Neural cell (in vitro differentiated cells): ENCODE results near the gene SCARB1. TPM values are rescaled to one million over a fixed set of nuclear protein-coding genes. Genes with fewer than 3 reads are reported as not detected.

Source experiments
- H2AFZ ChIP-seq: fragments of 200-600, 300-800 bp; sonication (generic), shearing (Covaris generic); 2 replicates; pipeline ENCODE4 v1.6.0; 2014; ENCODE audit warnings: low read depth, mild to moderate bottlenecking, antibody characterized with exemption, low read length, moderate library complexity
- H3F3A ChIP-seq: fragments of 200-600 bp; shearing (Covaris generic); 2 replicates; pipeline ENCODE4 v1.6.1; 2016; ENCODE audit warnings: mild to moderate bottlenecking, moderate library complexity, mixed read lengths, antibody characterized with exemption, low read length; ENCODE audit not compliant: insufficient read depth, poor library complexity, severe bottlenecking
- H3K27ac ChIP-seq: fragments of 200-600, 300-800 bp; sonication (generic), shearing (Covaris generic); 2 replicates; pipeline ENCODE4 v1.5.1; 2014; ENCODE audit warnings: mild to moderate bottlenecking, low read length, moderate library complexity
- H3K27me3 ChIP-seq: fragments of 300-800, 200-600 bp; sonication (generic), shearing (Covaris generic); 2 replicates; pipeline ENCODE4 v1.6.0; 2014; ENCODE audit warnings: mild to moderate bottlenecking, low read depth, low read length, moderate library complexity; ENCODE audit not compliant: insufficient read depth
- H3K36me3 ChIP-seq: fragments of 300-800, 200-600 bp; sonication (generic), shearing (Covaris generic); 2 replicates; pipeline ENCODE4 v1.5.1; 2014; ENCODE audit warnings: mild to moderate bottlenecking, antibody characterized with exemption, low read length, moderate library complexity; ENCODE audit not compliant: insufficient read depth
- H3K4me2 ChIP-seq: fragments of 300-800, 200-600 bp; sonication (generic), shearing (Covaris generic); 2 replicates; pipeline ENCODE4 v1.6.0; 2014; ENCODE audit warnings: mild to moderate bottlenecking, low read length
- H3K4me3 ChIP-seq: fragments of 300-800, 200-600 bp; sonication (generic), shearing (Covaris generic); 2 replicates; pipeline ENCODE4 v1.5.1; 2014; ENCODE audit warnings: mild to moderate bottlenecking, low read length, moderate library complexity
- H3K79me2 ChIP-seq: fragments of 200-600 bp; shearing (Covaris generic); replicated peaks from 2 replicates; pipeline ENCODE4 v1.6.0; 2014; ENCODE audit warnings: mild to moderate bottlenecking, low read length, moderate library complexity; ENCODE audit not compliant: insufficient read depth
- H3K9ac ChIP-seq: fragments of 300-800, 200-600 bp; sonication (generic), shearing (Covaris generic); 2 replicates; pipeline ENCODE4 v1.6.1; 2016; ENCODE audit warnings: mild to moderate bottlenecking, low read length, mixed read lengths
- H3K9me2 ChIP-seq: fragments of 200-600 bp; shearing (Covaris generic); 2 replicates; pipeline ENCODE4 v1.6.1; 2016; ENCODE audit warnings: mild to moderate bottlenecking, low read length, mixed read lengths; ENCODE audit not compliant: insufficient read depth
- H3K9me3 ChIP-seq: fragments of 200-600, 300-800 bp; sonication (generic), shearing (Covaris generic); 2 replicates; pipeline ENCODE4 v1.6.1; 2016; ENCODE audit warnings: mild to moderate bottlenecking, mixed run types, low read length, moderate library complexity, mixed read lengths
- H4K20me1 ChIP-seq: fragments of 200-600 bp; shearing (Covaris generic); 2 replicates; pipeline ENCODE4 v1.6.1; 2016; ENCODE audit warnings: mild to moderate bottlenecking, mixed run types; ENCODE audit not compliant: insufficient read depth
- EP300 ChIP-seq: fragments of 450-650 bp; conservative IDR thresholded peaks from 2 replicates; pipeline ENCODE4 v1.6.1; 2014; ENCODE audit warnings: antibody characterized with exemption, mild to moderate bottlenecking, moderate library complexity; ENCODE audit not compliant: poor library complexity, severe bottlenecking
- EZH2 ChIP-seq: fragments of 200-600, 300-800 bp; shearing (Covaris generic), sonication (generic); IDR thresholded peaks from 2 replicates; pipeline ENCODE4 v1.6.1; 2014; ENCODE audit warnings: antibody characterized with exemption, low read length, borderline replicate concordance, mild to moderate bottlenecking; ENCODE audit not compliant: insufficient read depth, poor library complexity, severe bottlenecking
- MXI1 ChIP-seq: fragments of 450-650 bp; conservative IDR thresholded peaks from 2 replicates; pipeline ENCODE4 v1.6.1; 2014; ENCODE audit warnings: antibody characterized with exemption, mild to moderate bottlenecking; ENCODE audit not compliant: poor library complexity, severe bottlenecking
- POLR2AphosphoS5 ChIP-seq: IDR thresholded peaks from 2 replicates; pipeline ENCODE4 v1.6.1; 2012
- RAD21 ChIP-seq: fragments of 450-650 bp; conservative IDR thresholded peaks from 2 replicates; pipeline ENCODE4 v1.6.1; 2014; ENCODE audit warnings: antibody characterized with exemption, mild to moderate bottlenecking, moderate library complexity
- SMC3 ChIP-seq: fragments of 450-650 bp; conservative IDR thresholded peaks from 2 replicates; pipeline ENCODE4 v1.6.1; 2014; ENCODE audit warnings: antibody characterized with exemption, mild to moderate bottlenecking, moderate library complexity; ENCODE audit not compliant: poor library complexity
- TAF1 ChIP-seq: IDR thresholded peaks from 2 replicates; pipeline ENCODE4 v1.6.1; 2012; ENCODE audit warnings: low read depth
- polyA plus RNA-seq: library from polyadenylated mRNA; depleted of rRNA; stranded (reverse); fragments of >200 nt; gene quantifications from 2 replicates; pipeline ENCODE4 v1.2.3, GENCODE V29; 2014
- TF ChIP-seq, protein P1 (sequence below): fragments of 450-650 bp; IDR thresholded peaks from 2 replicates; pipeline ENCODE4 v1.5.1; 2014; ENCODE audit warnings: antibody characterized with exemption, mild to moderate bottlenecking, moderate library complexity; ENCODE audit not compliant: poor library complexity, severe bottlenecking
- TF ChIP-seq, protein P2 (sequence below): IDR thresholded peaks from 2 replicates; pipeline ENCODE4 v1.6.1; 2012; ENCODE audit warnings: borderline replicate concordance

Gene SCARB1
- polyA plus RNA-seq, 1 donor from 2014 or later, result 5.8 TPM

DNA sequence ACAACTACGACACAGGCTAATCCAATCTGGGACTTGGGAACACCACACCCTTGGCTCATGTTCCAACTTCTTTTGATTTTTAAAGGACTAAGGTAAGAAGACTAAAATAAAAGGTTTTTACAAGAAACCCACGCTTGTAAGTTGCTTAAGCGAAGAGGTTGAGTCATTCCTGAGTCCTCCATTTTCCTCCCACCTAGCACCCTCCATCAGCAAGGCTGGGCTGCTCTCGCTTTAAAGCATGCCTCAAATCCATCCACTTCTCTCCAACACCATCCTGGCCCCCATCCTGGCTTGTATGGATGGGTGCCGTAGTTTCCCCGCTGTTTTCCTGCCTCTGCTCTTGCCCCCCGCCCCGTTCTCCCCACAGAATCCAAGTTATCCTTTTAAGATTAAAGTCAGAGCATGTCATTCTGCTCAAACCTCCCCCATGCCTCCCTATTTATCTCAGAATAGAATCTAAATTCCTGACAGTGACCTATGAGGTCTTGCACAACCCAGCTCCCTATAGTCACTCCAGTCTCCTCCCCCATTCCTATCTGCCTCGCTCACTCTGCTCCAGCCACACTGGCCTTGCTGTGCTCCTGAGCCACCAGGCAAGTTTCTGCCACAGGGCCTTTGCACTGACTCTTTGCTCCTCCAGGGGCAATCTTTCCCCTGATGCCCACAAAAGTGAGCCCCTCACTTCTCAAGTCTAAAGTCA is 34.5 kb downstream of the SCARB1 start:
- TF ChIP-seq SMC3 (no peak), POLR2AphosphoS5 (no peak), MXI1 (no peak), EZH2 (no peak), TAF1 (no peak), EP300 (no peak), RAD21 (no peak)
- TF ChIP-seq, protein P1, sequence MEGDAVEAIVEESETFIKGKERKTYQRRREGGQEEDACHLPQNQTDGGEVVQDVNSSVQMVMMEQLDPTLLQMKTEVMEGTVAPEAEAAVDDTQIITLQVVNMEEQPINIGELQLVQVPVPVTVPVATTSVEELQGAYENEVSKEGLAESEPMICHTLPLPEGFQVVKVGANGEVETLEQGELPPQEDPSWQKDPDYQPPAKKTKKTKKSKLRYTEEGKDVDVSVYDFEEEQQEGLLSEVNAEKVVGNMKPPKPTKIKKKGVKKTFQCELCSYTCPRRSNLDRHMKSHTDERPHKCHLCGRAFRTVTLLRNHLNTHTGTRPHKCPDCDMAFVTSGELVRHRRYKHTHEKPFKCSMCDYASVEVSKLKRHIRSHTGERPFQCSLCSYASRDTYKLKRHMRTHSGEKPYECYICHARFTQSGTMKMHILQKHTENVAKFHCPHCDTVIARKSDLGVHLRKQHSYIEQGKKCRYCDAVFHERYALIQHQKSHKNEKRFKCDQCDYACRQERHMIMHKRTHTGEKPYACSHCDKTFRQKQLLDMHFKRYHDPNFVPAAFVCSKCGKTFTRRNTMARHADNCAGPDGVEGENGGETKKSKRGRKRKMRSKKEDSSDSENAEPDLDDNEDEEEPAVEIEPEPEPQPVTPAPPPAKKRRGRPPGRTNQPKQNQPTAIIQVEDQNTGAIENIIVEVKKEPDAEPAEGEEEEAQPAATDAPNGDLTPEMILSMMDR, result no peak
- TF ChIP-seq, protein P2, sequence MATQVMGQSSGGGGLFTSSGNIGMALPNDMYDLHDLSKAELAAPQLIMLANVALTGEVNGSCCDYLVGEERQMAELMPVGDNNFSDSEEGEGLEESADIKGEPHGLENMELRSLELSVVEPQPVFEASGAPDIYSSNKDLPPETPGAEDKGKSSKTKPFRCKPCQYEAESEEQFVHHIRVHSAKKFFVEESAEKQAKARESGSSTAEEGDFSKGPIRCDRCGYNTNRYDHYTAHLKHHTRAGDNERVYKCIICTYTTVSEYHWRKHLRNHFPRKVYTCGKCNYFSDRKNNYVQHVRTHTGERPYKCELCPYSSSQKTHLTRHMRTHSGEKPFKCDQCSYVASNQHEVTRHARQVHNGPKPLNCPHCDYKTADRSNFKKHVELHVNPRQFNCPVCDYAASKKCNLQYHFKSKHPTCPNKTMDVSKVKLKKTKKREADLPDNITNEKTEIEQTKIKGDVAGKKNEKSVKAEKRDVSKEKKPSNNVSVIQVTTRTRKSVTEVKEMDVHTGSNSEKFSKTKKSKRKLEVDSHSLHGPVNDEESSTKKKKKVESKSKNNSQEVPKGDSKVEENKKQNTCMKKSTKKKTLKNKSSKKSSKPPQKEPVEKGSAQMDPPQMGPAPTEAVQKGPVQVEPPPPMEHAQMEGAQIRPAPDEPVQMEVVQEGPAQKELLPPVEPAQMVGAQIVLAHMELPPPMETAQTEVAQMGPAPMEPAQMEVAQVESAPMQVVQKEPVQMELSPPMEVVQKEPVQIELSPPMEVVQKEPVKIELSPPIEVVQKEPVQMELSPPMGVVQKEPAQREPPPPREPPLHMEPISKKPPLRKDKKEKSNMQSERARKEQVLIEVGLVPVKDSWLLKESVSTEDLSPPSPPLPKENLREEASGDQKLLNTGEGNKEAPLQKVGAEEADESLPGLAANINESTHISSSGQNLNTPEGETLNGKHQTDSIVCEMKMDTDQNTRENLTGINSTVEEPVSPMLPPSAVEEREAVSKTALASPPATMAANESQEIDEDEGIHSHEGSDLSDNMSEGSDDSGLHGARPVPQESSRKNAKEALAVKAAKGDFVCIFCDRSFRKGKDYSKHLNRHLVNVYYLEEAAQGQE, result no peak
- Histone ChIP-seq H3K27ac (no peak overlapping the region), H3K9ac (no peak overlapping the region)

DNA sequence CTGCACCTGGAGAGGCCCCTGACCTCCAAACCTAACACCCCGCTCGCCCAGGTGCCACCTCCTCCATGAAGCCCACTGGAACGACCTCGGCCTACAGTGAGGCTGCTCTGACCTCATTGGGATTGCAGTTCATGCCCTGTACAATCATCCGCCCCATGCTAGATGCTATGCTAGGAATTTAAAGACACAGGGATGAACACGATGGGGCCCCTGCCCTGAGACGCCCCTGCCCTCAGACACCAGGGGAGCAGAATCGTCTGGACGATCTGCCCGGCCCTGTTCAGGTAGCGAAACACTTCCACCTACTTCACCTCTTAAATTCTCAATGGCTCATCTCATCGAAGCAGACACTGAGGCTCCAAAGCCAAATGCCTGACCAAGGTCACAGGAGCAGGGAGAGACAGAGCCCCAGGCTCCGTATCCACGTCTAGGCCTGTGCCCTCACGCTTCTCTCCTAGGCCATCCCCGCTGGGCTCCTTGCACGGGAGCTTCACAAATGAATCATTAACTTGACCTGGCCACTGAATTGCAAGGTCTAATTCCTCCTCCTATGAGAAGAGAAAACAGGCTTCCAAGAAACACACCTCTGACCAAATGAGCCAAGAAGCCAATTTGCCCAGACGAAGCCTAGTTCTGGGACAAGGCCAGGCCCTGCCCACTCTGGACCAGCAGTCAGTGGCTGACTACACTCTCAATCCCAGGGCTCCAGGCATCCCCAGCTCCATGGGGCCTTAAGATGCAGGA is 35.2 kb downstream of the SCARB1 start:
- H3K9me3 ChIP-seq, result no peaks in the 10 kb centered on the region
- no peaks in the 10 kb centered on the region for H3K27me3 ChIP-seq
- H2AFZ ChIP-seq, result no peak overlapping the region
- no peaks in the 10 kb centered on the region for H3K9me2 ChIP-seq
- no peak overlapping the region for H3K27ac ChIP-seq
- no peaks in the 10 kb centered on the region for H3F3A ChIP-seq
- H3K9ac ChIP-seq, result no peak overlapping the region
- TF ChIP-seq, protein P1, result no peak
- TF ChIP-seq POLR2AphosphoS5 (no peak), EP300 (no peak), TAF1 (no peak), MXI1 (no peak), RAD21 (no peak), SMC3 (no peak), EZH2 (no peak)
- TF ChIP-seq, protein P2, result no peak
- H3K36me3 ChIP-seq, result no peaks in the 10 kb centered on the region
- no peaks in the 10 kb centered on the region for H4K20me1 ChIP-seq
- no peak overlapping the region for H3K4me2 ChIP-seq
- H3K4me3 ChIP-seq, result no peak overlapping the region
- no peaks in the 10 kb centered on the region for H3K79me2 ChIP-seq

More for the DNA sequence above, 34.5 kb downstream of the SCARB1 start:
- H3K27me3 ChIP-seq, result no peaks in the 10 kb centered on the region
- no peak overlapping the region for H3K4me2 ChIP-seq
- no peak overlapping the region for H2AFZ ChIP-seq
- H3K4me3 ChIP-seq, result no peak overlapping the region
- H3K36me3 ChIP-seq, result no peaks in the 10 kb centered on the region
- no peaks in the 10 kb centered on the region for H3K9me2 ChIP-seq
- no peaks in the 10 kb centered on the region for H4K20me1 ChIP-seq
- no peaks in the 10 kb centered on the region for H3K79me2 ChIP-seq
- H3F3A ChIP-seq, result no peaks in the 10 kb centered on the region
- no peaks in the 10 kb centered on the region for H3K9me3 ChIP-seq
